DOHH2 (cell line): ENCODE measurements around the gene MAST3.

Experiments used
- EZH2phosphoT487 ChIP-seq: fragments of 200-600 bp; sonication (generic); IDR thresholded peaks from 2 replicates; pipeline ENCODE4 v1.6.1; 2017; ENCODE audit warnings: borderline replicate concordance, mild to moderate bottlenecking, antibody characterized with exemption, low read length, moderate library complexity, mixed read lengths
- TF ChIP-seq, protein P1 (sequence below): fragments of 200-600 bp; sonication (generic); IDR thresholded peaks from one replicate; pipeline ENCODE4 v1.5.1; 2014; ENCODE audit warnings: antibody characterized with exemption, mild to moderate bottlenecking, low read depth, low read length; ENCODE audit not compliant: poor library complexity, severe bottlenecking

DNA sequence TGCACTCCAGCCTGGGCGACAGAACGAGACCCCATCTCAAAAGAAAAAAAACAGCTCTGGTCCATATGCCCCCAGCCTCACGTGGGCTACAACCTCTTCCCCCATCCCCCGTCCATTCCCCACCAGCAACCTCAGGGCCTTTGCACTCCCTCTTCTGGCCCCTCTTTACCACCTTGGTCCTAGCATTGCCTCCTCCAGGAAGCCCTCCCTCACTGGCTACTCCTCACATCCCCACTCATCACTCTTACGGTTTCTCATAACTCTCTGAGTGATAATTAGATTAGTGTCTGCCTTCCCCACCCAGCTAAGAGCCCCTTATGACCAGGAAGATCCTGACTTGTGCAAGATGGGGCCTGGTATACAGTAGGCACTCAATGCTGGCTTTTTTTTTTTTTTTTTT, 41.6 kb upstream of the MAST3 start:
- TF ChIP-seq, protein P1, sequence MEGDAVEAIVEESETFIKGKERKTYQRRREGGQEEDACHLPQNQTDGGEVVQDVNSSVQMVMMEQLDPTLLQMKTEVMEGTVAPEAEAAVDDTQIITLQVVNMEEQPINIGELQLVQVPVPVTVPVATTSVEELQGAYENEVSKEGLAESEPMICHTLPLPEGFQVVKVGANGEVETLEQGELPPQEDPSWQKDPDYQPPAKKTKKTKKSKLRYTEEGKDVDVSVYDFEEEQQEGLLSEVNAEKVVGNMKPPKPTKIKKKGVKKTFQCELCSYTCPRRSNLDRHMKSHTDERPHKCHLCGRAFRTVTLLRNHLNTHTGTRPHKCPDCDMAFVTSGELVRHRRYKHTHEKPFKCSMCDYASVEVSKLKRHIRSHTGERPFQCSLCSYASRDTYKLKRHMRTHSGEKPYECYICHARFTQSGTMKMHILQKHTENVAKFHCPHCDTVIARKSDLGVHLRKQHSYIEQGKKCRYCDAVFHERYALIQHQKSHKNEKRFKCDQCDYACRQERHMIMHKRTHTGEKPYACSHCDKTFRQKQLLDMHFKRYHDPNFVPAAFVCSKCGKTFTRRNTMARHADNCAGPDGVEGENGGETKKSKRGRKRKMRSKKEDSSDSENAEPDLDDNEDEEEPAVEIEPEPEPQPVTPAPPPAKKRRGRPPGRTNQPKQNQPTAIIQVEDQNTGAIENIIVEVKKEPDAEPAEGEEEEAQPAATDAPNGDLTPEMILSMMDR: no peak
- TF ChIP-seq EZH2phosphoT487: no peak
